NOMO-1 (cell line): ENCODE data around the gene KRTAP10-5.

Source experiments
- DNase-seq, 2 experiments: peaks; one replicate each; lab custom pipeline; 2025; ENCODE audit not compliant: unreplicated experiment in 2 of 2; lab: John Stamatoyannopoulos, UW

The KRTAP10-5 gene

DNA sequence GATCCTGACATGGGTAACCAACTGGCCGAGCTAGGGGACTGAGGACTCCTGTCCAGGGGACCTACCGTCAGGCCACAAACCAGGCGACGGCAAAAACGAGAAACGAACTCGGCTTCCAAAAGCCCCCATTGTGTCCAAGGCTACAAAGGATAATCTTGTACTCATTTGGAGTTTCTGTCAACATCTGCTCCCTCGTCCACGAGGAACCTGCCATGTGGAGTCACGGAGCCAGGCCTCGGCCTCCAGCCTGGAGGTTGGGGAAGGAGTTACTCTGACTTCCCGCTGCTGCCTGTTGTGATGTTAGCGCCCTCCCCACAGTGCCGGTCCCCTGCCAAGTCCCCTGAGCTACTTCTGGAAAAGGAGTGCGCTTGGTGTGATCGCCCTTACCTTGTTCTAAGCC, 47.7 kb downstream of the KRTAP10-5 start:
- no peak for DNase-seq

DNA sequence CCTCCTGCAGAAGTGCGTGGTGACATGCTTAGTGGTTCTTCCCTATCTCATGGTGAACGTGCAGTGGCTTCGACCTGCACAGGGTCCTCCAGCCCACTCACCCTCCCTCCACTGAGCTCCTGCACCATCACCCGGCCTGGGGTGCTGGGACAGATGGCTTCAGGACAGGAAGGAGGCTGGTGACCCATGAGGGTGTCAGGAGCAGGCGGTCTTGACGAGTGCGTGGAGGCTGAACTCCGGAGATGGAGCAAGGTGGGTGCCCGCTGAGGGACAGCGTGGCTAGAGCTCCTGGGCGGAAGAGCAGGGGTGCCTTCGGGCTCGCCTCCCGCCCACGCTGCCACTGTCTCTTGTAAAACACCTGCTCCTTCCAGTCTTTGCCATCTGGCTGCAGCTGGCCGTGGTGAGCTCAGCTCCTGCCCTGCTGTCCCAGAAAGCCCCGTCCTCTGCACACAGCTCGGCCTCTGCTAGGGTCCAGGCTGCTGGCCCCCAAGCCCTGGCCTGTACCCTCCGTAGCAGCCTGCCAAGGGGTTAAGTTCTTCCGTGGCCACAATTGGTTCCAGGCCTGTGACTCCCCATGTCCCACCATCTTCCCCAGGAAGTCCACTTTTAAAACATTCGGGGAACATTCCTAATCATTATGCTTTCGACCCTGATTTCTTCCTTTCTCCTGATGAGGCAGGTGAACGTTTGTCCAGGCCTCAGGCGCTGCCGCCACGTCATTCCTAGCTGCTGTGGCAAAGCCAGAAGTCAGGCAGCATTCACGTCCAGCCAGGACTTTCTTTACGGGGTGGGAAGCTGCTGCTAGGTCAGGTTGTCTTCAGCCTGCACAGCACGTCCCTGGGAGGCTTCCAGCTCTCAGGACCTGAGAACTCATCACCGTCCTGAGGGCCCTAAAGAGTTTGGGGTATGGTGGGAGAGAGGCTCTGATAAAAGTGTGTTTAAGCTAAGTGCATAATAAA, 48.5 kb downstream of the KRTAP10-5 start:
- DNase-seq = no peak

DNA sequence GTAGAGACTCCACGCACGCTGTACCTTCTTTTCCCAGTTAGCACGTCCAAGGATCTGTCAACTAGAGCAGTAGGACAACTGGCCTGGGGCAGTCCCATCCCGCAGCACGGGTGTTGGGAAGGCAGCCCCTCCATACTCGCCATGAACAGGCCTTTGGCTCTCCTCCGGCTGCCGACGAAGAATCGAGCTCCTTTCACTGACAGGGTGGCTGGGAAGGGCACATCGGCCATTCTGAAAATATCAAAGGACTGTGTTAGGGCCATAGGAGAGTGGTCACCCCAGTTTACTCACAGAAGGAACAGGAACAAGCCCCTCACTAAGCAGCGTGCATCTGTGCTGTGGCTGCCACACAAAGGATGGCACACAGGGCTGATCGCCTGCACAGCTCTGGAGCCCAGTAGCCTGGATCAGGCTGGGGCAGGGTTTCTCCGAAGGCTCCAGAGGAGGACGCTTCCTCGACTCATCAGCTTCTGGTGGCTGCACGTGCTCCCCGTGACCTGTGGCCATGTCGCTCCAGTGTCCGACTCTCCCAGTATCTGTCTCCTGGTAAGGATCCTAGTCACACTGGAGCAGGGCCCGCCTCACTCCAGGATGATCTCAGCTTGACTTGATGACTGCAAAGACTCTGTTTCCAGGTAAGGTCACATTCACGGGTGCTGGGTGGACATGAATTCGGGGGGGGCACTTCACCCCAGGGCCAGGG, 49.4 kb downstream of the KRTAP10-5 start:
- no peak for DNase-seq

DNA sequence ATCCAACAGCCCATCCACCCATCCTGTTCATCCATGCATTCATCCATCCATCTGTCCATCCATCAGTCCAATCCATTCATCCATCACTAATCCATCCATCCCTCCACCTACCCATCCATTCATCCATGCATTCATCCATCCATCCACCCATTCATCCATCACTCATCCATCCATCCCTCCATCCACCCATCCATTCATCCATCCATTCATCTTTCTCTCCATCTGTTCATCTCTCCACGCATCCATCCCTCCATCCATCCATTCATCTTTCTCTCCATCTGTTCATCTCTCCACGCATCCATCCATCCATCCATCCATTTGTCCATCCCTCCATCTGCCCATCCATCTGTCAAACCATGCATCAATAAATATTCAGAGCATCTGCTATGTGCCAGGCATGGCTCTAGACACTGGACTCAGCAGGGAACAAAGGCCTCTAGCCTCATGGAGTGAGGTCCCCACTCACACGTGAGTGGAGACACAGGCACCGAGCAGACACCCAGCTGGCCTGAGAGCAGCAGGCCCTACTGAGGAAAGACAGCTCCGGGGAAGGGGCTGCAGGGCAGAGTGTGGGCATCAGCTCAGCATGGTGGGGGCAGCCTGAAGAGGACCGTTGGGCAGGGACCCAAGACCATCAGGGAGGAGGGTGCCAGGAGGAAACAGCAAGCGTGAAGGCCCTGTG, 50.0 kb downstream of the KRTAP10-5 start:
- no peak for DNase-seq

DNA sequence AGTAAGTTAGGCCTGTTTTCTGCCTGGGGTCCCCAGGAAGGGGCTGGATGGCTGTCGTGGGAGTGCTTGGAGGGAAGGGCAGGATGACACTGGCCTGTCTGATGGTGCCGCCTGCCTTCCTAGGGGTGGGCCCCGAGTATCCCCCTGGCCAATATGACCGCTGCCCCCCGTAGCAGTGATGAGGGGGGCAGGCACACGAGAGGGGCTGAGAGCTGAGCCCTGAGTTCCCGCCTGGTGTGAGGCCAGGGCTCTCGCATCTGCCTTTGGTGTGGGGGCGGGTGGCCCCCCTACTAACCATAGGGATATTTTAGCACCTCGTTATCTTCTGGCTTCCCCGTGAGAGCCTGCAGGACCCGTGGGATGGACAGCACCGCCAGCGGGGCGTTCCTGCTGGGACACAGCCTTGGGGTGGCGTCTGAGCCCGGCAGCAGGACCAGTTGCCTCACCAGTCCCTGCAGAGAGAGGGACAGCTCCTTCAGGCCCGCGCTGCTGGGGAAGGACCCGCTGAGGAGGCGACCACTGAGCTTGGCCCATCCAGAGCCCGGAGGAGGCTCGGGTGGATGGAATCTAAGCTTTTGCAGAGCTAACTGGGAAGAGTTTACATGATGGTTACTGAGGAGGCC, 50.8 kb downstream of the KRTAP10-5 start:
- DNase-seq = no peak
